ENCODE data around the gene AATF. TPM values are rescaled to one million over a fixed set of nuclear protein-coding genes. Genes with fewer than 3 reads are reported as not detected.

Gene AATF
- total and polyA plus RNA-seq, 2 donors (not counting 1 experiment from before 2014, with no cell fraction given) = 23.9 to 54.8 TPM

DNA sequence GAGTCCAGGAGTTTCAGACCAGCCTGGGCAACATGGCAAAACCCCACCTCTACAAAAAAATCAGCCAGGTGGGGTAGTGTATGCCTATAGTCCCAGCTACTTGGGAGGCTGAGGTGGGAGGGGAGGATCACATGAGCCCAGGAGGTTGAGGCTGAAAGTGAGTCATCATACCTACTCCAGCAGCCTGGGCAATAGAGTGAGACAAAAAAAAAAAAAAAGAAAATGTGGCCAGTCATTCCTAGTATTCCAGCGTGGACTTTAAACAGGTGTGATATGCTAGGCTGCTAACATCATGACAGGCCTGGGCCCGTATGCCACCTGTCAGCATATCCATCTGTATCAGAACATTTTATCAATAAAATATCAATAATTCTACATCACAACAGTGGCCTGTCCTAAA lies 143.3 kb downstream of the AATF start:
- POLR2A ChIA-PET = no interaction called here
- CTCF ChIA-PET = no interaction called here
- WGBS (ENCODE audit: insufficient coverage) = 83% methylated on average over 1 of the region's 2 CpGs

DNA sequence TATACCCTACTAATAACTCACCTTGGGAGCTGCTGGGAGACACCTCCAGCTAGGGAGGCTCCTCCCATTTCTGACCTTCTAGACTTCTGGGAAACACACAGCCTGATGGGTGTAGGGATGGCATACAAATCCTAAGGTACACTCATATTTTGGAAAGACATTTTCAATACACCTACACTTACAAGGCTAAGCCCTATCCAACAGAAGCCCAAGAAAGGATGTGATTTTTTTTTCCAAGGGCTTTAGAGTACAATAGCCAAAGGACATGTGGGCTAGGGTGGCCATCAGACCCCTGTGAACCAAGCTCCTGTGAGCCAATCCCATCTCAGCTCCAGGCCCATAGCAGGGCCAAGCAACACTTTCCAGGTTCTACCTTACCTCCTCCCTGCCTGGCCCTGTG lies 143.9 kb downstream of the AATF start:
- ATAC-seq (ENCODE audit: low read depth) (no peak), DNase-seq (no peak)
- TF ChIP-seq EZH2 (IDR thresholded peaks at IDR 0.05; ENCODE audit: borderline replicate concordance, insufficient read depth, low read depth, low read length, poor library complexity, severe bottlenecking) = no peak
- TF ChIP-seq, protein P1, sequence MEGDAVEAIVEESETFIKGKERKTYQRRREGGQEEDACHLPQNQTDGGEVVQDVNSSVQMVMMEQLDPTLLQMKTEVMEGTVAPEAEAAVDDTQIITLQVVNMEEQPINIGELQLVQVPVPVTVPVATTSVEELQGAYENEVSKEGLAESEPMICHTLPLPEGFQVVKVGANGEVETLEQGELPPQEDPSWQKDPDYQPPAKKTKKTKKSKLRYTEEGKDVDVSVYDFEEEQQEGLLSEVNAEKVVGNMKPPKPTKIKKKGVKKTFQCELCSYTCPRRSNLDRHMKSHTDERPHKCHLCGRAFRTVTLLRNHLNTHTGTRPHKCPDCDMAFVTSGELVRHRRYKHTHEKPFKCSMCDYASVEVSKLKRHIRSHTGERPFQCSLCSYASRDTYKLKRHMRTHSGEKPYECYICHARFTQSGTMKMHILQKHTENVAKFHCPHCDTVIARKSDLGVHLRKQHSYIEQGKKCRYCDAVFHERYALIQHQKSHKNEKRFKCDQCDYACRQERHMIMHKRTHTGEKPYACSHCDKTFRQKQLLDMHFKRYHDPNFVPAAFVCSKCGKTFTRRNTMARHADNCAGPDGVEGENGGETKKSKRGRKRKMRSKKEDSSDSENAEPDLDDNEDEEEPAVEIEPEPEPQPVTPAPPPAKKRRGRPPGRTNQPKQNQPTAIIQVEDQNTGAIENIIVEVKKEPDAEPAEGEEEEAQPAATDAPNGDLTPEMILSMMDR (IDR thresholded peaks at IDR 0.05) = no peak
- peaks cover 5 to 10% of the 10 kb centered on the region in 2 donors for H3K4me1 ChIP-seq (ENCODE audit: control insufficient read depth in 2 of 2, insufficient read depth in 2 of 2, low read length in 2 of 2)
- H3K27me3 ChIP-seq (replicated peaks in 1 of 4; ENCODE audit: control extremely low read depth in 1 of 4, control insufficient read depth in 3 of 4, insufficient read depth in 4 of 4, low read length in 3 of 4) = no peaks in the 10 kb centered on the region
- Mint-ChIP-seq H3K27me3 (no peaks in the 10 kb centered on the region), H3K4me3 (no peak overlapping the region), H3K27ac (no peak overlapping the region), H3K9me3 (ENCODE audit: insufficient read depth) (no peaks in the 10 kb centered on the region), H3K4me1 (peaks cover 11% of the 10 kb centered on the region)
- H3K4me3 ChIP-seq (ENCODE audit: control extremely low read depth in 1 of 5, extremely low read depth in 1 of 5, insufficient read depth in 1 of 5, low read depth in 2 of 5, low read length in 4 of 5) = no peak overlapping the region
- no peak overlapping the region for H3K27ac ChIP-seq (ENCODE audit: low read length in 2 of 2)
- H2AFZ ChIP-seq (ENCODE audit: insufficient read depth, low read depth, low read length, poor library complexity, severe bottlenecking) = no peak overlapping the region
- no peaks in the 10 kb centered on the region for H4K20me1 ChIP-seq (ENCODE audit: control insufficient read depth, insufficient read depth, low read length, poor library complexity, severe bottlenecking)
- no peaks in the 10 kb centered on the region for H3K9me3 ChIP-seq (ENCODE audit: control extremely low read depth in 1 of 3, control insufficient read depth in 2 of 3, insufficient read depth in 1 of 3, low read length in 2 of 3)
- H3K36me3 ChIP-seq (replicated peaks in 1 of 2; ENCODE audit: control extremely low read depth in 1 of 2, control insufficient read depth in 1 of 2, extremely low read depth in 1 of 2, insufficient read depth in 2 of 2, low read length in 1 of 2) = peaks cover 6 to 22% of the 10 kb centered on the region in 2 experiments
- H3K9ac ChIP-seq (ENCODE audit: low read length) = no peak overlapping the region
- intact Hi-C loops (cut with micrococcal nuclease) = no loop called here
- POLR2A ChIA-PET = no interaction called here
- H3K79me2 ChIP-seq (ENCODE audit: control insufficient read depth, insufficient read depth, low read length) = no peaks in the 10 kb centered on the region
- H3K4me2 ChIP-seq (replicated peaks; ENCODE audit: low read depth, low read length, poor library complexity, severe bottlenecking) = no peak overlapping the region
- CTCF ChIA-PET = interaction anchor here (0.5 kb wide), 1 partner anchor 139 kb away, joined by 4 read pairs; no protein-coding TSS in a partner anchor

More for the DNA sequence above, 143.3 kb downstream of the AATF start:
- Histone ChIP-seq H3K27me3 (replicated peaks in 1 of 4; ENCODE audit: control extremely low read depth in 1 of 4, control insufficient read depth in 3 of 4, insufficient read depth in 4 of 4, low read length in 3 of 4) (no peaks in the 10 kb centered on the region), H3K4me3 (ENCODE audit: control extremely low read depth in 1 of 5, extremely low read depth in 1 of 5, insufficient read depth in 1 of 5, low read depth in 2 of 5, low read length in 4 of 5) (no peak overlapping the region), H3K79me2 (ENCODE audit: control insufficient read depth, insufficient read depth, low read length) (no peaks in the 10 kb centered on the region), H3K27ac (ENCODE audit: low read length in 2 of 2) (no peak overlapping the region), H3K36me3 (replicated peaks in 1 of 2; ENCODE audit: control extremely low read depth in 1 of 2, control insufficient read depth in 1 of 2, extremely low read depth in 1 of 2, insufficient read depth in 2 of 2, low read length in 1 of 2) (peaks cover 6 to 22% of the 10 kb centered on the region in 2 experiments), H3K9ac (ENCODE audit: low read length) (no peak overlapping the region), H2AFZ (ENCODE audit: insufficient read depth, low read depth, low read length, poor library complexity, severe bottlenecking) (no peak overlapping the region), H3K4me1 (ENCODE audit: control insufficient read depth in 2 of 2, insufficient read depth in 2 of 2, low read length in 2 of 2) (peaks cover 5 to 10% of the 10 kb centered on the region in 2 donors), H4K20me1 (ENCODE audit: control insufficient read depth, insufficient read depth, low read length, poor library complexity, severe bottlenecking) (no peaks in the 10 kb centered on the region), H3K9me3 (ENCODE audit: control extremely low read depth in 1 of 3, control insufficient read depth in 2 of 3, insufficient read depth in 1 of 3, low read length in 2 of 3) (no peaks in the 10 kb centered on the region), H3K4me2 (replicated peaks; ENCODE audit: low read depth, low read length, poor library complexity, severe bottlenecking) (no peak overlapping the region)
- peaks cover 11% of the 10 kb centered on the region for H3K4me1 Mint-ChIP-seq
- no peak for DNase-seq
- H3K9me3 Mint-ChIP-seq (ENCODE audit: insufficient read depth) = no peaks in the 10 kb centered on the region
- H3K27ac Mint-ChIP-seq = no peak overlapping the region
- no peak overlapping the region for H3K4me3 Mint-ChIP-seq
- no peak for ATAC-seq (ENCODE audit: low read depth)
- TF ChIP-seq, protein P1 (IDR thresholded peaks at IDR 0.05) = no peak
- TF ChIP-seq EZH2 (IDR thresholded peaks at IDR 0.05; ENCODE audit: borderline replicate concordance, insufficient read depth, low read depth, low read length, poor library complexity, severe bottlenecking) = no peak
- intact Hi-C loops (cut with micrococcal nuclease) = no loop called here
- H3K27me3 Mint-ChIP-seq = no peaks in the 10 kb centered on the region

Measured in B cell (primary cell).